ENCODE measurements around the gene ATXN7L3B.

GRCh38 chr12:74539765-74540526 lies 2.3 kb downstream of the ATXN7L3B start:
- TF ChIP-seq CTCF (IDR thresholded peaks at IDR 0.05) (no peak), POLR2A (IDR thresholded peaks at IDR 0.05) (no peak), EP300 (IDR thresholded peaks at IDR 0.05) (no peak)

All from ovary (tissue), 3 donors.